HEK293 (cell line): ENCODE measurements around the gene INSRR.

Experiments used
- CTCF ChIA-PET: fragments of 350-600 bp; formaldehyde crosslinking; extraction: SDS; loops from one replicate; lab custom pipeline; 2021; ENCODE audit warnings: antibody characterized with exemption; lab: Yijun Ruan, JAX
- POLR2A ChIA-PET: fragments of 300-600 bp; formaldehyde crosslinking; extraction: SDS; loops from one replicate; lab custom pipeline; 2020; ENCODE audit warnings: antibody characterized with exemption, inconsistent platforms; lab: Yijun Ruan, JAX
- H3K27ac ChIP-seq: fragments of 200-500 bp; sonication (Bioruptor generic); 2 replicates; pipeline ENCODE4 v1.5.1; 2014; ENCODE audit warnings: low read depth, low read length, control low read depth, inconsistent platforms; ENCODE audit errors: extremely low read depth
- H3K36me3 ChIP-seq, 2 experiments: fragments of 200-500 bp in 1 of 2; sonication (Bioruptor generic) in 1 of 2; 1 replicate in 1 of 2; 2 replicates in 1 of 2; pipeline ENCODE4 v1.5.1; 2014 to 2017; ENCODE audit warnings: inconsistent platforms in 2 of 2, low read length in 2 of 2; ENCODE audit not compliant: control insufficient read depth in 2 of 2, insufficient read depth in 1 of 2
- H3K4me1 ChIP-seq: fragments of 200-500 bp; sonication (Bioruptor generic); 2 replicates; pipeline ENCODE4 v1.5.1; 2014; ENCODE audit warnings: mild to moderate bottlenecking, low read length, inconsistent platforms; ENCODE audit not compliant: control insufficient read depth, insufficient read depth
- H3K4me3 ChIP-seq: 2 replicates; pipeline ENCODE4 v1.5.1; 2011; ENCODE audit warnings: low read depth, mild to moderate bottlenecking, control low read depth, low read length, moderate library complexity
- H3K9me3 ChIP-seq: fragments of 200-500 bp; sonication (Bioruptor generic); 2 replicates; pipeline ENCODE4 v1.5.1; 2014; ENCODE audit warnings: low read depth, low read length, inconsistent platforms; ENCODE audit not compliant: control insufficient read depth, insufficient read depth
- EGR2 ChIP-seq: fragments of 450-650 bp; formaldehyde crosslinking; IDR thresholded peaks from 2 replicates; pipeline ENCODE4 v1.5.1; 2016; ENCODE audit warnings: low read depth, missing biosample characterization, missing genetic modification characterization
- PBX3 ChIP-seq: sonication (generic); formaldehyde crosslinking; IDR thresholded peaks from 2 replicates; pipeline ENCODE4 v1.8.1; 2022; ENCODE audit warnings: mild to moderate bottlenecking, moderate library complexity, missing genetic modification reagents
- SCRT1 ChIP-seq: fragments of 450-650 bp; formaldehyde crosslinking; IDR thresholded peaks from 2 replicates; pipeline ENCODE4 v1.5.1; 2016; ENCODE audit warnings: missing biosample characterization, missing genetic modification characterization, borderline replicate concordance
- SETDB1 ChIP-seq: IDR thresholded peaks from one replicate; pipeline ENCODE4 v1.6.1; 2017; ENCODE audit warnings: mild to moderate bottlenecking, low read length, moderate library complexity, mixed read lengths; ENCODE audit not compliant: insufficient read length
- ZBTB10 ChIP-seq: fragments of 450-650 bp; formaldehyde crosslinking; IDR thresholded peaks from 2 replicates; pipeline ENCODE4 v1.5.1; 2016; ENCODE audit warnings: missing biosample characterization, missing genetic modification characterization
- ZBTB8A ChIP-seq: fragments of 450-650 bp; formaldehyde crosslinking; IDR thresholded peaks from 2 replicates; pipeline ENCODE4 v1.5.1; 2016; ENCODE audit warnings: missing biosample characterization, missing genetic modification characterization
- ZFHX2 ChIP-seq: fragments of 450-650 bp; formaldehyde crosslinking; conservative IDR thresholded peaks from 2 replicates; pipeline ENCODE4 v1.5.1; 2016; ENCODE audit warnings: missing biosample characterization, missing genetic modification characterization
- ZFP3 ChIP-seq: fragments of 450-650 bp; formaldehyde crosslinking; IDR thresholded peaks from 2 replicates; pipeline ENCODE4 v1.5.1; 2016; ENCODE audit warnings: low read depth, missing biosample characterization, missing genetic modification characterization
- ZIC2 ChIP-seq: fragments of 450-650 bp; formaldehyde crosslinking; IDR thresholded peaks from 2 replicates; pipeline ENCODE4 v1.5.1; 2016; ENCODE audit warnings: missing biosample characterization, missing genetic modification characterization
- ZNF175 ChIP-seq: fragments of 450-650 bp; formaldehyde crosslinking; IDR thresholded peaks from 2 replicates; pipeline ENCODE4 v1.5.1; 2016; ENCODE audit warnings: missing biosample characterization, missing genetic modification characterization
- ZNF184 ChIP-seq: fragments of 450-650 bp; IDR thresholded peaks from 2 replicates; pipeline ENCODE4 v1.5.1; 2018; ENCODE audit warnings: missing biosample characterization, mild to moderate bottlenecking, missing genetic modification characterization
- ZNF600 ChIP-seq: fragments of 450-650 bp; formaldehyde crosslinking; IDR thresholded peaks from 2 replicates; pipeline ENCODE4 v1.5.1; 2016; ENCODE audit warnings: missing biosample characterization, missing genetic modification characterization
- ZNF654 ChIP-seq: fragments of 450-650 bp; formaldehyde crosslinking; IDR thresholded peaks from 2 replicates; pipeline ENCODE4 v1.5.1; 2016; ENCODE audit warnings: low read depth, missing biosample characterization, missing genetic modification characterization
- ZNF670 ChIP-seq: fragments of 450-650 bp; formaldehyde crosslinking; IDR thresholded peaks from 2 replicates; pipeline ENCODE4 v1.5.1; 2016; ENCODE audit warnings: missing biosample characterization, missing genetic modification characterization, low read depth
- TF ChIP-seq, protein P1 (sequence below): fragments of 450-650 bp; formaldehyde crosslinking; IDR thresholded peaks from 2 replicates; pipeline ENCODE4 v1.5.1; 2016; ENCODE audit warnings: missing biosample characterization, missing genetic modification characterization
- TF ChIP-seq, protein P2 (sequence below): fragments of 450-650 bp; formaldehyde crosslinking; conservative IDR thresholded peaks from 2 replicates; pipeline ENCODE4 v1.5.1; 2016; ENCODE audit warnings: low read depth, missing biosample characterization, missing genetic modification characterization
- TF ChIP-seq, protein P3 (sequence below): fragments of 450-650 bp; formaldehyde crosslinking; IDR thresholded peaks from 2 replicates; pipeline ENCODE4 v1.5.1; 2016; ENCODE audit warnings: missing biosample characterization, missing genetic modification characterization

The INSRR gene

GRCh38 chr1:156804026-156804425 is 54.9 kb downstream of the INSRR start:
- CTCF ChIA-PET = interaction anchor here (1.0 to 1.8 kb wide), 3 partner anchors 10 to 85 kb away, joined by 4 to 6 read pairs (median 4); no protein-coding TSS in a partner anchor
- POLR2A ChIA-PET = no interaction called here
- H3K9me3 ChIP-seq = no peaks in the 10 kb centered on the region
- peaks cover 0 to 41% of the 10 kb centered on the region in 2 experiments; a peak in 2 of 3 replicates for H3K36me3 ChIP-seq
- 0 out of 2 replicates have a peak, but pooled peaks have one; percentile 9 for TF ChIP-seq ZNF600 (tag by site-specific recombination)
- TF ChIP-seq ZFHX2 (tag by site-specific recombination) = no peak
- no peak for TF ChIP-seq ZNF670 (tag by site-specific recombination)
- no peak for TF ChIP-seq EGR2
- TF ChIP-seq SCRT1 (tag by site-specific recombination) = no peak
- TF ChIP-seq, protein P1, sequence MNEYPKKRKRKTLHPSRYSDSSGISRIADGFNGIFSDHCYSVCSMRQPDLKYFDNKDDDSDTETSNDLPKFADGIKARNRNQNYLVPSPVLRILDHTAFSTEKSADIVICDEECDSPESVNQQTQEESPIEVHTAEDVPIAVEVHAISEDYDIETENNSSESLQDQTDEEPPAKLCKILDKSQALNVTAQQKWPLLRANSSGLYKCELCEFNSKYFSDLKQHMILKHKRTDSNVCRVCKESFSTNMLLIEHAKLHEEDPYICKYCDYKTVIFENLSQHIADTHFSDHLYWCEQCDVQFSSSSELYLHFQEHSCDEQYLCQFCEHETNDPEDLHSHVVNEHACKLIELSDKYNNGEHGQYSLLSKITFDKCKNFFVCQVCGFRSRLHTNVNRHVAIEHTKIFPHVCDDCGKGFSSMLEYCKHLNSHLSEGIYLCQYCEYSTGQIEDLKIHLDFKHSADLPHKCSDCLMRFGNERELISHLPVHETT (tag by site-specific recombination) = no peak
- TF ChIP-seq, protein P2, sequence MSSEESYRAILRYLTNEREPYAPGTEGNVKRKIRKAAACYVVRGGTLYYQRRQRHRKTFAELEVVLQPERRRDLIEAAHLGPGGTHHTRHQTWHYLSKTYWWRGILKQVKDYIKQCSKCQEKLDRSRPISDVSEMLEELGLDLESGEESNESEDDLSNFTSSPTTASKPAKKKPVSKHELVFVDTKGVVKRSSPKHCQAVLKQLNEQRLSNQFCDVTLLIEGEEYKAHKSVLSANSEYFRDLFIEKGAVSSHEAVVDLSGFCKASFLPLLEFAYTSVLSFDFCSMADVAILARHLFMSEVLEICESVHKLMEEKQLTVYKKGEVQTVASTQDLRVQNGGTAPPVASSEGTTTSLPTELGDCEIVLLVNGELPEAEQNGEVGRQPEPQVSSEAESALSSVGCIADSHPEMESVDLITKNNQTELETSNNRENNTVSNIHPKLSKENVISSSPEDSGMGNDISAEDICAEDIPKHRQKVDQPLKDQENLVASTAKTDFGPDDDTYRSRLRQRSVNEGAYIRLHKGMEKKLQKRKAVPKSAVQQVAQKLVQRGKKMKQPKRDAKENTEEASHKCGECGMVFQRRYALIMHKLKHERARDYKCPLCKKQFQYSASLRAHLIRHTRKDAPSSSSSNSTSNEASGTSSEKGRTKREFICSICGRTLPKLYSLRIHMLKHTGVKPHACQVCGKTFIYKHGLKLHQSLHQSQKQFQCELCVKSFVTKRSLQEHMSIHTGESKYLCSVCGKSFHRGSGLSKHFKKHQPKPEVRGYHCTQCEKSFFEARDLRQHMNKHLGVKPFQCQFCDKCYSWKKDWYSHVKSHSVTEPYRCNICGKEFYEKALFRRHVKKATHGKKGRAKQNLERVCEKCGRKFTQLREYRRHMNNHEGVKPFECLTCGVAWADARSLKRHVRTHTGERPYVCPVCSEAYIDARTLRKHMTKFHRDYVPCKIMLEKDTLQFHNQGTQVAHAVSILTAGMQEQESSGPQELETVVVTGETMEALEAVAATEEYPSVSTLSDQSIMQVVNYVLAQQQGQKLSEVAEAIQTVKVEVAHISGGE (tag by site-specific recombination) = peak; percentile 87
- TF ChIP-seq ZNF184 (tag by site-specific recombination) = no peak
- TF ChIP-seq ZBTB8A = no peak
- no peaks in the 10 kb centered on the region for H3K4me1 ChIP-seq
- H3K4me3 ChIP-seq = no peak overlapping the region
- no peak overlapping the region for H3K27ac ChIP-seq

DNA sequence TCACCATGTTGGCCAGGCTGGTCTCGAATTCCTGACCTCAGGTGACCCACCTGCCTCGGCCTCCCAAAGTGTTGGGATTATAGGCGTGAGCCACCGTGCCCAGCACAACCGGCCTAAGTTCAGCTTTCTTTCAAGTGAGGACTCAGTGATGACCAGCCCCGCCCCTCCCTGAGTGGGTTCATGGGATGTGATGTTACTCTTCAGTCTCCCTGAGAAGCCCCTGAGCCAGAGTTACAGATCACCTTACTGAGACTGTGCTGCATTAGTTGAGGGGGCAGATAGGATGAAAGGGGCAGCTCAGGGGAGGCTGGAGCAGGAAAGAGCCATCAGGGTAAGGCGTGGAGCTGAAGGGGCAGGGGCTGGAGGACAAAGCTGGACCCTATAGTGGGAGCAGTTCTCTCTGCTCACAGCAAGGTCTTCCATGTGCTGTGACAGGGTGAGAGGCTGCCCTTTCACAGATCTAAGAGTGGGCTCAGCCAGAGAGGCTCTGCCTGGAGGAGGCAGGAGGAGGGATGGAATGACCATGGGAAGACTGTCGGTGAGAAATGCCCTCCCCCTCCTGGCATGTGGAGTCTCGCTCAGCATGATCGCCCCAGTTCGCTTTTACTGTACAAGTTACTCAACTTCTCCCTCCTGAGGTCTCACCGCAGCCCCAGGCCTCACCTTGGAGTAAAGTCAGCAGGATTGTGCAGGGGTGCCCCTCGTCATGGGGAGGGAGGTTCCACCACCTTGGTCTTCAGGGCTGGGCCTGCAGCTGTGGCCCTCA is 55.6 kb downstream of the INSRR start:
- Histone ChIP-seq H3K27ac (no peak overlapping the region), H3K36me3 (peaks cover under 1 to 48% of the 10 kb centered on the region in 2 experiments), H3K4me1 (no peaks in the 10 kb centered on the region), H3K4me3 (no peak overlapping the region), H3K9me3 (no peaks in the 10 kb centered on the region)
- ChIA-PET POLR2A (no interaction called here), CTCF (interaction anchor here (0.6 to 1.8 kb wide), 6 partner anchors 35 to 125 kb away, joined by 3 to 13 read pairs (median 4); partner anchors contain the start of gene NTRK1)
- TF ChIP-seq SETDB1 (no peak), ZIC2 (tag by site-specific recombination) (peak; percentile 86), ZNF175 (tag by site-specific recombination) (no peak)

- Histone ChIP-seq H3K27ac (no peak overlapping the region), H3K36me3 (peaks cover 9 to 56% of the 10 kb centered on the region in 2 experiments), H3K4me1 (no peaks in the 10 kb centered on the region), H3K9me3 (no peaks in the 10 kb centered on the region), H3K4me3 (no peak overlapping the region)
- ChIA-PET CTCF (interaction anchor here (0.6 to 1.8 kb wide), 9 partner anchors 11 to 125 kb away, joined by 3 to 13 read pairs (median 5); partner anchors contain the start of gene NTRK1), POLR2A (no interaction called here)
- no peak for TF ChIP-seq ZBTB10 (tag by site-specific recombination)
- no peak for TF ChIP-seq ZNF654 (tag by site-specific recombination)
- TF ChIP-seq, protein P3, sequence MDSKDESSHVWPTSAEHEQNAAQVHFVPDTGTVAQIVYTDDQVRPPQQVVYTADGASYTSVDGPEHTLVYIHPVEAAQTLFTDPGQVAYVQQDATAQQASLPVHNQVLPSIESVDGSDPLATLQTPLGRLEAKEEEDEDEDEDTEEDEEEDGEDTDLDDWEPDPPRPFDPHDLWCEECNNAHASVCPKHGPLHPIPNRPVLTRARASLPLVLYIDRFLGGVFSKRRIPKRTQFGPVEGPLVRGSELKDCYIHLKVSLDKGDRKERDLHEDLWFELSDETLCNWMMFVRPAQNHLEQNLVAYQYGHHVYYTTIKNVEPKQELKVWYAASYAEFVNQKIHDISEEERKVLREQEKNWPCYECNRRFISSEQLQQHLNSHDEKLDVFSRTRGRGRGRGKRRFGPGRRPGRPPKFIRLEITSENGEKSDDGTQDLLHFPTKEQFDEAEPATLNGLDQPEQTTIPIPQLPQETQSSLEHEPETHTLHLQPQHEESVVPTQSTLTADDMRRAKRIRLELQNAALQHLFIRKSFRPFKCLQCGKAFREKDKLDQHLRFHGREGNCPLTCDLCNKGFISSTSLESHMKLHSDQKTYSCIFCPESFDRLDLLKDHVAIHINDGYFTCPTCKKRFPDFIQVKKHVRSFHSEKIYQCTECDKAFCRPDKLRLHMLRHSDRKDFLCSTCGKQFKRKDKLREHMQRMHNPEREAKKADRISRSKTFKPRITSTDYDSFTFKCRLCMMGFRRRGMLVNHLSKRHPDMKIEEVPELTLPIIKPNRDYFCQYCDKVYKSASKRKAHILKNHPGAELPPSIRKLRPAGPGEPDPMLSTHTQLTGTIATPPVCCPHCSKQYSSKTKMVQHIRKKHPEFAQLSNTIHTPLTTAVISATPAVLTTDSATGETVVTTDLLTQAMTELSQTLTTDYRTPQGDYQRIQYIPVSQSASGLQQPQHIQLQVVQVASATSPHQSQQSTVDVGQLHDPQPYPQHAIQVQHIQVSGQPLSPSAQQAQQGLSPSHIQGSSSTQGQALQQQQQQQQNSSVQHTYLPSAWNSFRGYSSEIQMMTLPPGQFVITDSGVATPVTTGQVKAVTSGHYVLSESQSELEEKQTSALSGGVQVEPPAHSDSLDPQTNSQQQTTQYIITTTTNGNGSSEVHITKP (tag by site-specific recombination) = no peak
- no peak for TF ChIP-seq ZFP3
- no peak for TF ChIP-seq PBX3 (CRISPR knock-in tag)
Measured at GRCh38 chr1:156802421-156802935, 56.4 kb downstream of the INSRR start.
